ENCODE results near the gene SPATS1.

GRCh38 chr6:44300292-44300823, 42.1 kb upstream of the SPATS1 start:
- TF ChIP-seq CTCF (IDR thresholded peaks at IDR 0.05; ENCODE audit: insufficient read depth, low read depth, low read length) (no peak), EZH2 (IDR thresholded peaks at IDR 0.05; ENCODE audit: insufficient read depth, low read length) (no peak)

Data from astrocyte (in vitro differentiated cells and primary cell).